Activated T-cell treated with anti-CD3 and anti-CD28 coated beads, Interleukin-2, amount 50 U/mL, for 1 hour (primary cell): ENCODE data around the gene C1orf232.
A peak's percentile ranks its signal among the peaks of the same experiment; 100 is the strongest.

Experiments
- DNase-seq: peaks from one replicate; pipeline ENCODE4 v3.0.0-alpha.2; 2020

Gene C1orf232

GRCh38 chr1:26156285-26157038 is 12.3 kb downstream of the C1orf232 start:
- DNase-seq: no peak

GRCh38 chr1:26155370-26156284 is 13.1 kb downstream of the C1orf232 start:
- DNase-seq: no peak

GRCh38 chr1:26154750-26155149 is 14.0 kb downstream of the C1orf232 start:
- DNase-seq: no peak

GRCh38 chr1:26153966-26154532 is 14.7 kb downstream of the C1orf232 start:
- no peak for DNase-seq

GRCh38 chr1:26148887-26149286 is 19.9 kb downstream of the C1orf232 start:
- DNase-seq: no peak

GRCh38 chr1:26145960-26146294 is 22.8 kb downstream of the C1orf232 start:
- DNase-seq: no peak

- peak; percentile 74 for DNase-seq
These were observed 23.5 kb downstream of the C1orf232 start for GRCh38 chr1:26145041-26145959.

- DNase-seq: no peak
These were observed 26.6 kb downstream of the C1orf232 start for GRCh38 chr1:26142159-26142558.

GRCh38 chr1:26138974-26139558 is 29.7 kb downstream of the C1orf232 start:
- no peak for DNase-seq

GRCh38 chr1:26134466-26134865 is 34.3 kb downstream of the C1orf232 start:
- no peak for DNase-seq

- DNase-seq: no peak
These were observed 36.0 kb downstream of the C1orf232 start for GRCh38 chr1:26132834-26133167.

GRCh38 chr1:26132128-26132833 is 36.5 kb downstream of the C1orf232 start:
- DNase-seq: no peak

GRCh38 chr1:26130695-26131094 is 38.1 kb downstream of the C1orf232 start:
- no peak for DNase-seq

GRCh38 chr1:26129778-26130177 is 39.0 kb downstream of the C1orf232 start:
- DNase-seq: no peak

- no peak for DNase-seq
These were observed 41.3 kb downstream of the C1orf232 start for GRCh38 chr1:26127235-26128163.

- DNase-seq: no peak
These were observed 42.3 kb downstream of the C1orf232 start for GRCh38 chr1:26126321-26127084.

GRCh38 chr1:26125946-26126320 is 42.8 kb downstream of the C1orf232 start:
- DNase-seq: no peak

GRCh38 chr1:26125382-26125781 is 43.4 kb downstream of the C1orf232 start:
- no peak for DNase-seq

- no peak for DNase-seq
These were observed 44.1 kb downstream of the C1orf232 start for GRCh38 chr1:26124418-26125331.
